GM23338 (cell line): ENCODE measurements around the gene DIPK1A. TPM values are rescaled to one million over a fixed set of nuclear protein-coding genes. Genes with fewer than 3 reads are reported as not detected.

ENCODE experiments used
- ATAC-seq: fragments of 200-7000 bp; cut with Tn5 transposase; 3 replicates; pipeline ENCODE4 v1.9.1; 2020
- DNase-seq: peaks from one replicate; pipeline ENCODE4 v3.0.0-alpha.2; 2015; ENCODE audit warnings: low spot score
- H2AFZ ChIP-seq: fragments of 200-600 bp; sonication (generic); 2 replicates; pipeline ENCODE4 v1.8.0; 2016; ENCODE audit warnings: antibody characterized with exemption, mild to moderate bottlenecking, moderate library complexity
- H3F3A ChIP-seq: fragments of 200-600 bp; sonication (generic); replicated peaks from 2 replicates; pipeline ENCODE4 v1.8.0; 2017; ENCODE audit warnings: antibody characterized with exemption, mixed run types, low read depth
- H3K27ac ChIP-seq: fragments of 200-600 bp; sonication (generic); 2 replicates; pipeline ENCODE4 v1.6.1; 2016; ENCODE audit warnings: low read depth
- H3K27me3 ChIP-seq: fragments of 200-600 bp; sonication (generic); 2 replicates; pipeline ENCODE4 v1.8.0; 2016; ENCODE audit warnings: mild to moderate bottlenecking, mixed run types, moderate library complexity; ENCODE audit not compliant: insufficient read depth
- H3K36me3 ChIP-seq: fragments of 200-600 bp; sonication (generic); 2 replicates; pipeline ENCODE4 v1.8.0; 2016; ENCODE audit warnings: mild to moderate bottlenecking; ENCODE audit not compliant: insufficient read depth
- H3K4me1 ChIP-seq: fragments of 200-600 bp; sonication (generic); 2 replicates; pipeline ENCODE4 v1.8.0; 2016; ENCODE audit warnings: mild to moderate bottlenecking, moderate library complexity; ENCODE audit not compliant: insufficient read depth
- H3K4me2 ChIP-seq: fragments of 200-600 bp; sonication (generic); 2 replicates; pipeline ENCODE4 v1.7.1; 2017; ENCODE audit warnings: mixed run types
- H3K4me3 ChIP-seq: fragments of 200-600 bp; sonication (generic); 2 replicates; pipeline ENCODE4 v1.6.1; 2016; ENCODE audit warnings: mixed run types
- H3K79me2 ChIP-seq: fragments of 200-600 bp; sonication (generic); replicated peaks from 2 replicates; pipeline ENCODE4 v1.8.0; 2017; ENCODE audit warnings: mild to moderate bottlenecking; ENCODE audit not compliant: insufficient read depth
- H3K9me2 ChIP-seq: fragments of 200-600 bp; sonication (generic); 2 replicates; pipeline ENCODE4 v1.8.0; 2017; ENCODE audit not compliant: insufficient read depth
- H4K20me1 ChIP-seq: fragments of 200-600 bp; sonication (generic); replicated peaks from 2 replicates; pipeline ENCODE4 v1.8.0; 2017; ENCODE audit warnings: mild to moderate bottlenecking; ENCODE audit not compliant: insufficient read depth
- H3K27ac Mint-ChIP-seq: 2 replicates; pipeline ENCODE4 v1.8.0; 2020; ENCODE audit warnings: inconsistent platforms, mild to moderate bottlenecking, moderate library complexity, mixed read lengths
- H3K27me3 Mint-ChIP-seq: 3 replicates; pipeline ENCODE4 v1.8.0; 2022; ENCODE audit warnings: low read depth, mild to moderate bottlenecking, moderate library complexity, mixed read lengths, inconsistent platforms; ENCODE audit not compliant: insufficient read depth, poor library complexity
- H3K36me3 Mint-ChIP-seq: 3 replicates; pipeline ENCODE4 v1.8.0; 2021; ENCODE audit warnings: low read depth, mild to moderate bottlenecking, inconsistent platforms, moderate library complexity, mixed read lengths
- H3K4me1 Mint-ChIP-seq: 3 replicates; pipeline ENCODE4 v1.8.0; 2020; ENCODE audit warnings: mild to moderate bottlenecking, inconsistent platforms, mixed read lengths
- H3K4me3 Mint-ChIP-seq: 3 replicates; pipeline ENCODE4 v1.8.0; 2021; ENCODE audit warnings: moderate library complexity, mild to moderate bottlenecking, inconsistent platforms, mixed read lengths
- H3K9me3 Mint-ChIP-seq: 3 replicates; pipeline ENCODE4 v1.8.0; 2020; ENCODE audit warnings: moderate library complexity, mild to moderate bottlenecking, inconsistent platforms, mixed read lengths
- CREB1 ChIP-seq: fragments of 250-450 bp; sonication (Bioruptor Pico); IDR thresholded peaks from 2 replicates; pipeline ENCODE4 v1.5.0; 2020; ENCODE audit warnings: low read depth, mild to moderate bottlenecking, moderate library complexity
- EZH2phosphoT487 ChIP-seq: fragments of 200-600 bp; sonication (generic); IDR thresholded peaks from one replicate; pipeline ENCODE4 v1.8.1; 2018; ENCODE audit warnings: antibody characterized with exemption; ENCODE audit not compliant: unreplicated experiment
- JUNB ChIP-seq: IDR thresholded peaks from one replicate; pipeline ENCODE4 v1.6.1; 2016; ENCODE audit warnings: antibody characterized with exemption; ENCODE audit not compliant: unreplicated experiment
- NANOG ChIP-seq: IDR thresholded peaks from 2 replicates; pipeline ENCODE4 v1.6.1; 2016; ENCODE audit warnings: antibody characterized with exemption, borderline replicate concordance
- POLR2AphosphoS5 ChIP-seq: IDR thresholded peaks from 2 replicates; pipeline ENCODE4 v1.6.1; 2016; ENCODE audit warnings: antibody characterized with exemption, low read depth
- STAT1 ChIP-seq: IDR thresholded peaks from one replicate; pipeline ENCODE4 v1.6.1; 2016; ENCODE audit warnings: antibody characterized with exemption; ENCODE audit not compliant: unreplicated experiment
- ZNF114 ChIP-seq: fragments of 250-450 bp; sonication (Bioruptor Pico); IDR thresholded peaks from 2 replicates; pipeline ENCODE4 v1.5.0; 2020; ENCODE audit warnings: mild to moderate bottlenecking, moderate library complexity
- ZNF331 ChIP-seq: fragments of 250-450 bp; sonication (Bioruptor Pico); IDR thresholded peaks from 2 replicates; pipeline ENCODE4 v1.5.0; 2020; ENCODE audit warnings: low read depth, mild to moderate bottlenecking, moderate library complexity
- polyA plus RNA-seq: library from polyadenylated mRNA; unstranded; fragments of >200 nt; fragmentation: Nextera tagmentation; extraction: Ambion mirVana; gene quantifications from 2 replicates; pipeline ENCODE4 v1.2.1, GENCODE V29; 2016
- total RNA-seq: library from RNA; depleted of rRNA; stranded (reverse); fragments of >200 nt; shearing (Covaris generic); gene quantifications from 2 replicates; pipeline ENCODE4 v1.2.3, GENCODE V29; 2014
- TF ChIP-seq, protein P1 (sequence below): IDR thresholded peaks from one replicate; pipeline ENCODE4 v1.6.1; 2018; ENCODE audit warnings: antibody characterized with exemption; ENCODE audit not compliant: unreplicated experiment
- TF ChIP-seq, protein P2 (sequence below): IDR thresholded peaks from 2 replicates; pipeline ENCODE4 v1.6.1; 2016; ENCODE audit warnings: antibody characterized with exemption

DIPK1A gene
- total and polyA plus RNA-seq, 2 experiments from 2014 or later, result 4.8 to 6.1 TPM

DNA sequence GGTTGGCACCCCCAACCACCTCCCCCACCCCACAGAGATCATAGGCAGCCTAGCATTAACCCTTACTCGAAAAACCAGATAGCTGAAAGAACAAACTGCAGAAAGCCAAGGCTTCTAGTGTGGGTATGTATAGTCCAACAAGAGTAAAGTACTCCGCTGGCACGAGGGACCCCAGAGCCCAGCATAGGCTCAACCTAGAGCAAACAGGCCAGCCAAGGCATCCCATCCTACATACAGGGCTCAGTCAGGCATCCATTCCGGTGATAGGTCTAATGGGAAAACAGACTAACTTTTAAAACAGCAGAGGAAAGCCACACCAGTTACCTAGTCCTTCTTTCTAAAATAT lies 17.8 kb downstream of the DIPK1A start:
- Histone ChIP-seq H3F3A (no peaks in the 10 kb centered on the region), H3K27ac (no peak overlapping the region), H3K9me2 (no peaks in the 10 kb centered on the region), H3K27me3 (no peaks in the 10 kb centered on the region), H3K4me1 (no peaks in the 10 kb centered on the region), H3K4me3 (no peak overlapping the region), H3K36me3 (no peaks in the 10 kb centered on the region), H4K20me1 (no peaks in the 10 kb centered on the region), H3K4me2 (no peak overlapping the region), H3K79me2 (no peaks in the 10 kb centered on the region), H2AFZ (no peak overlapping the region)
- Mint-ChIP-seq H3K27ac (no peak overlapping the region), H3K36me3 (no peaks in the 10 kb centered on the region), H3K27me3 (peaks cover 5% of the 10 kb centered on the region), H3K9me3 (no peaks in the 10 kb centered on the region), H3K4me3 (no peak overlapping the region), H3K4me1 (peaks cover 2% of the 10 kb centered on the region; the same call in 1 of the 3 replicates)
- ATAC-seq (peak; percentile 34; the same call in 2 of the 3 replicates), DNase-seq (no peak)
- TF ChIP-seq, protein P1, sequence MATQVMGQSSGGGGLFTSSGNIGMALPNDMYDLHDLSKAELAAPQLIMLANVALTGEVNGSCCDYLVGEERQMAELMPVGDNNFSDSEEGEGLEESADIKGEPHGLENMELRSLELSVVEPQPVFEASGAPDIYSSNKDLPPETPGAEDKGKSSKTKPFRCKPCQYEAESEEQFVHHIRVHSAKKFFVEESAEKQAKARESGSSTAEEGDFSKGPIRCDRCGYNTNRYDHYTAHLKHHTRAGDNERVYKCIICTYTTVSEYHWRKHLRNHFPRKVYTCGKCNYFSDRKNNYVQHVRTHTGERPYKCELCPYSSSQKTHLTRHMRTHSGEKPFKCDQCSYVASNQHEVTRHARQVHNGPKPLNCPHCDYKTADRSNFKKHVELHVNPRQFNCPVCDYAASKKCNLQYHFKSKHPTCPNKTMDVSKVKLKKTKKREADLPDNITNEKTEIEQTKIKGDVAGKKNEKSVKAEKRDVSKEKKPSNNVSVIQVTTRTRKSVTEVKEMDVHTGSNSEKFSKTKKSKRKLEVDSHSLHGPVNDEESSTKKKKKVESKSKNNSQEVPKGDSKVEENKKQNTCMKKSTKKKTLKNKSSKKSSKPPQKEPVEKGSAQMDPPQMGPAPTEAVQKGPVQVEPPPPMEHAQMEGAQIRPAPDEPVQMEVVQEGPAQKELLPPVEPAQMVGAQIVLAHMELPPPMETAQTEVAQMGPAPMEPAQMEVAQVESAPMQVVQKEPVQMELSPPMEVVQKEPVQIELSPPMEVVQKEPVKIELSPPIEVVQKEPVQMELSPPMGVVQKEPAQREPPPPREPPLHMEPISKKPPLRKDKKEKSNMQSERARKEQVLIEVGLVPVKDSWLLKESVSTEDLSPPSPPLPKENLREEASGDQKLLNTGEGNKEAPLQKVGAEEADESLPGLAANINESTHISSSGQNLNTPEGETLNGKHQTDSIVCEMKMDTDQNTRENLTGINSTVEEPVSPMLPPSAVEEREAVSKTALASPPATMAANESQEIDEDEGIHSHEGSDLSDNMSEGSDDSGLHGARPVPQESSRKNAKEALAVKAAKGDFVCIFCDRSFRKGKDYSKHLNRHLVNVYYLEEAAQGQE, result no peak
- TF ChIP-seq ZNF331 (no peak), STAT1 (no peak), EZH2phosphoT487 (no peak), POLR2AphosphoS5 (no peak)
- TF ChIP-seq, protein P2, sequence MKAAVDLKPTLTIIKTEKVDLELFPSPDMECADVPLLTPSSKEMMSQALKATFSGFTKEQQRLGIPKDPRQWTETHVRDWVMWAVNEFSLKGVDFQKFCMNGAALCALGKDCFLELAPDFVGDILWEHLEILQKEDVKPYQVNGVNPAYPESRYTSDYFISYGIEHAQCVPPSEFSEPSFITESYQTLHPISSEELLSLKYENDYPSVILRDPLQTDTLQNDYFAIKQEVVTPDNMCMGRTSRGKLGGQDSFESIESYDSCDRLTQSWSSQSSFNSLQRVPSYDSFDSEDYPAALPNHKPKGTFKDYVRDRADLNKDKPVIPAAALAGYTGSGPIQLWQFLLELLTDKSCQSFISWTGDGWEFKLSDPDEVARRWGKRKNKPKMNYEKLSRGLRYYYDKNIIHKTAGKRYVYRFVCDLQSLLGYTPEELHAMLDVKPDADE, result no peak

DNA sequence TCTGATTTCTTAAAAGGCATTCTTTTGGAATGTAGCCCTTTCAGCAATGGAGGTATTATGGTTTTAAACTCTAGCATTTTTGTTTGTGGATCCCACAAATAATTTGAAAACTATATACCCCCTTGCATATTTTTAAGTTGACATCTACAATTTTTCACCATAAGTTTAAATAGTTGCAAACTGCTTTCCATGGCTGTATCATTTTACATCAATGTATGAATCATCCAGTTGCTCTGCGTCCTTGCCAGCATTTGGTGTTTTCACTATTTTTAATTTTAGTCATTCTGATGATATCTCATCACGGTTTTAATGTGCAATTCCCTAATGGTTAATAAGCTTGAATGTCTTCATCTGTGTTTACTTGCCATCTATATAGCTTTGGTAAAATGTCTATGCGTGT lies 20.7 kb downstream of the DIPK1A start:
- ATAC-seq (no peak), DNase-seq (no peak)
- H3K27ac Mint-ChIP-seq, result no peak overlapping the region
- H3K36me3 Mint-ChIP-seq, result no peaks in the 10 kb centered on the region
- Histone ChIP-seq H3K27me3 (no peaks in the 10 kb centered on the region), H3F3A (no peaks in the 10 kb centered on the region), H3K4me3 (no peak overlapping the region), H3K4me2 (no peak overlapping the region), H3K9me2 (no peaks in the 10 kb centered on the region), H3K79me2 (no peaks in the 10 kb centered on the region), H3K27ac (no peak overlapping the region), H4K20me1 (no peaks in the 10 kb centered on the region), H3K4me1 (no peaks in the 10 kb centered on the region), H3K36me3 (no peaks in the 10 kb centered on the region), H2AFZ (no peak overlapping the region)
- peaks cover 5% of the 10 kb centered on the region for H3K27me3 Mint-ChIP-seq
- H3K9me3 Mint-ChIP-seq, result no peaks in the 10 kb centered on the region
- H3K4me3 Mint-ChIP-seq, result no peak overlapping the region
- H3K4me1 Mint-ChIP-seq, result peaks cover 2% of the 10 kb centered on the region; the same call in 1 of the 3 replicates
- TF ChIP-seq NANOG (no peak), ZNF114 (CRISPR knock-in tag) (no peak), POLR2AphosphoS5 (no peak), JUNB (no peak), ZNF331 (no peak), CREB1 (CRISPR knock-in tag) (no peak)
- TF ChIP-seq, protein P2, result no peak
- TF ChIP-seq, protein P1, result no peak
